DMS79 treated with DMSO at 0.1 percent for 48 hours (cell line): ENCODE measurements around the gene RIPOR2.

ENCODE experiments used
- DNase-seq: peaks from one replicate; lab custom pipeline; 2025; lab: John Stamatoyannopoulos, UW

Gene RIPOR2

GRCh38 chr6:24848461-24848860 lies 87.3 kb downstream of the RIPOR2 start:
- peak; percentile 51 for DNase-seq

GRCh38 chr6:24847402-24847801 lies 88.4 kb downstream of the RIPOR2 start:
- peak; percentile 90 for DNase-seq

- DNase-seq, result no peak
Observed at GRCh38 chr6:24845578-24845977, 90.2 kb downstream of the RIPOR2 start.

GRCh38 chr6:24844903-24845302 lies 90.9 kb downstream of the RIPOR2 start:
- DNase-seq, result no peak

GRCh38 chr6:24844061-24844460 lies 91.7 kb downstream of the RIPOR2 start:
- no peak for DNase-seq

- DNase-seq, result no peak
Observed at GRCh38 chr6:24840187-24840586, 95.6 kb downstream of the RIPOR2 start.

- DNase-seq, result no peak
Observed at GRCh38 chr6:24838994-24839393, 96.8 kb downstream of the RIPOR2 start.

- DNase-seq, result no peak
Observed at GRCh38 chr6:24838081-24838480, 97.7 kb downstream of the RIPOR2 start.

GRCh38 chr6:24836109-24836508 lies 99.7 kb downstream of the RIPOR2 start:
- DNase-seq, result peak; percentile 83

GRCh38 chr6:24833711-24834386 lies 101.9 kb downstream of the RIPOR2 start:
- DNase-seq, result no peak

GRCh38 chr6:24832794-24833193 lies 103.0 kb downstream of the RIPOR2 start:
- no peak for DNase-seq

GRCh38 chr6:24831771-24832716 lies 103.7 kb downstream of the RIPOR2 start:
- DNase-seq, result no peak

GRCh38 chr6:24829657-24830056 lies 106.1 kb downstream of the RIPOR2 start:
- DNase-seq, result no peak

GRCh38 chr6:24827970-24828369 lies 107.8 kb downstream of the RIPOR2 start:
- peak; percentile 36 for DNase-seq

GRCh38 chr6:24827162-24827561 lies 108.6 kb downstream of the RIPOR2 start:
- DNase-seq, result peak; percentile 87

- peak; percentile 64 for DNase-seq
Observed at GRCh38 chr6:24825130-24825630, 110.6 kb downstream of the RIPOR2 start.

- DNase-seq, result peak; percentile 21
Observed at GRCh38 chr6:24824142-24824938, 111.4 kb downstream of the RIPOR2 start.

GRCh38 chr6:24823185-24823584 lies 112.6 kb downstream of the RIPOR2 start:
- DNase-seq, result no peak

GRCh38 chr6:24822696-24823095 lies 113.1 kb downstream of the RIPOR2 start:
- no peak for DNase-seq

- DNase-seq, result no peak
Observed at GRCh38 chr6:24821860-24822444, 113.8 kb downstream of the RIPOR2 start.

GRCh38 chr6:24818346-24818745 lies 117.4 kb downstream of the RIPOR2 start:
- no peak for DNase-seq

GRCh38 chr6:24809728-24810127 lies 126.0 kb downstream of the RIPOR2 start:
- DNase-seq, result no peak
